ENCODE measurements around the gene PPIP5K2.
A peak's percentile ranks its signal among the peaks of the same experiment; 100 is the strongest.

The PPIP5K2 gene

DNA sequence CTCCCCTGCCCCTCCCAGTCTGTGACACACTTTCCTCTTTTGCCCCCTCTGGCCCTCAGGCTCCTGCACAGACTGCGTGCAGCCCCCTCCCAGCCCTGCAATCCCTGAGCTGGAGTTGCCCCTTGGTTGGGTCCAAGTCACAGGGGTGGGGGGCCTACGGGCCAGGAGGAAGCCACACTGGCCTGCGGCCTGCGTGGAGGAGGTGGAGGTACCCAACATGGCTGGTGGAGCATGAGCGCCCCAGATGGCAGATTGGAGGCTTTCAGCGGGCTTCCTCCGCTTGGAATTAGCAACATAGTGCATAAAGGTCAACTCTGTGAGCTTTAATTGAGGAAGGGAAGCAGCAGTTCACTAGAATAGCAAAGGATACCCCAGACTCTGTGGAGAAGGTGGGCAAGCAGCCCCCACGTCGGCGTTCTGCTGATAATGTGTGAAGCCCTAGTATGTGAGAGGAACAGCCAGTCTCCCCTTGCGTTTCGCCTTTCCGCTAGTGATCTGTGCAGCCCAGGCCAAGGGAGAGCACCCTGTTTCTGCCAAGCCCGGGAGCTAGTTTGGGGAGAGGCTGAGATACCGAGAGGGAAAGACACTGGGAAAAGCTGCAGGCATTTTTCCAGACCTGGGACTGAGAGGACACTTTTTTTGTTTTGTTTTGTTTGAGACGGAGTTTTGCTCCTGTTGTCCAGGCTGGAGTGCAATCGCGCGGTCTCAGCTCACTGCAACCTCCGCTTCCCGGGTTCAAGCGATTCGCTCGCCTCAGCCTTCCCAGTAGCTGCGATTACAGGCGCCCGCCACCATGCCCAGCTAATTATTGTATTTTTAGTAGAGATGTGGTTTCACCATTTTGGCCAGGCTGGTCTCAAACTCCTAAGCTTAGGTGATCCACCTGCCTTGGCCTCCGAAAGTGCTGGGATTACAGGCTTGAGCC, 103.2 kb downstream of the PPIP5K2 start:
- H3K4me1 ChIP-seq (ENCODE audit: control insufficient read depth in 1 of 2, insufficient read depth in 1 of 2, low read depth in 1 of 2, low read length in 1 of 2) = peaks cover 0 to 3% of the 10 kb centered on the region in 2 experiments
- no peaks in the 10 kb centered on the region for H3K9me3 ChIP-seq
- no peak overlapping the region for H3K4me3 ChIP-seq (ENCODE audit: low read depth in 1 of 2, low read length in 1 of 2)
- TF ChIP-seq, protein P1, sequence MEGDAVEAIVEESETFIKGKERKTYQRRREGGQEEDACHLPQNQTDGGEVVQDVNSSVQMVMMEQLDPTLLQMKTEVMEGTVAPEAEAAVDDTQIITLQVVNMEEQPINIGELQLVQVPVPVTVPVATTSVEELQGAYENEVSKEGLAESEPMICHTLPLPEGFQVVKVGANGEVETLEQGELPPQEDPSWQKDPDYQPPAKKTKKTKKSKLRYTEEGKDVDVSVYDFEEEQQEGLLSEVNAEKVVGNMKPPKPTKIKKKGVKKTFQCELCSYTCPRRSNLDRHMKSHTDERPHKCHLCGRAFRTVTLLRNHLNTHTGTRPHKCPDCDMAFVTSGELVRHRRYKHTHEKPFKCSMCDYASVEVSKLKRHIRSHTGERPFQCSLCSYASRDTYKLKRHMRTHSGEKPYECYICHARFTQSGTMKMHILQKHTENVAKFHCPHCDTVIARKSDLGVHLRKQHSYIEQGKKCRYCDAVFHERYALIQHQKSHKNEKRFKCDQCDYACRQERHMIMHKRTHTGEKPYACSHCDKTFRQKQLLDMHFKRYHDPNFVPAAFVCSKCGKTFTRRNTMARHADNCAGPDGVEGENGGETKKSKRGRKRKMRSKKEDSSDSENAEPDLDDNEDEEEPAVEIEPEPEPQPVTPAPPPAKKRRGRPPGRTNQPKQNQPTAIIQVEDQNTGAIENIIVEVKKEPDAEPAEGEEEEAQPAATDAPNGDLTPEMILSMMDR (IDR thresholded peaks at IDR 0.05) = no peak
- no peak overlapping the region for H3K27ac ChIP-seq
- H3K36me3 ChIP-seq = no peaks in the 10 kb centered on the region
- H3K27me3 ChIP-seq = no peaks in the 10 kb centered on the region

DNA sequence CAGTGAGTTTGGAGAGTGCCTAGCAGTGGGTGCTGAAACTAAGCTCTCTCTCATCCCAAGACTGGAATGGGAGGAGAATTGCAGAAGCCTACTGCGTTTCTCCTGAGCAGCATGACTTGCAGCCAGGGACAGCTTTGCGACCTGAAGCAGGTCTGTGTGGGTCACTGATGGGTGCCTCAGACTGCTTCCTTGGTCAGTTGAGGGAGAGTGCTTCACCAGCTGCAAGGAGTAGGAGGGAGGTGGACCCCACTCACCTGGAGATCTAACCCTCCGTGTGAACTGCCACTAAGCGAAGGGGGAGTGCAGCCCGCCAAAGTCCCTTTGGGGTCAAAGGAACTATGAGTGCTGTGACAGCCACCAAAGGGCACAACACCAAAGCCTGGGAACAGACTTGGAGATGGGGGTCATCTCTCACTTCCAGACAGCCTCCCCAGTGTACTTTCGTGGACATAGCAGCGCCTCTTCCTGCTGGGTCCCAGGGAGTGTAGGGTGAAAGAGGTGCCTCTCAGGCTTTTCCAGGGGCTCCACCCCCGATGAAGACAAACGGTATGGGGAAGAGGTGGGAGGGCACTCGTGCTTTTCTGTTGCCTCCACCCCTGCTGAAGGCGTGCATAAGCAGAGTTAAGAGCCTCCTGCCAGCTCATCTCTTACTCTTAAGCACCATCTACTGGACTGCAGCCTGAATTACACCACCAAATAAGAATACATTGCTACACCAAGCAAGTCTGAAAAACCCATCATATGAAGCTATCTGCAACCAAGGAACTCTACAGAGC, 104.2 kb downstream of the PPIP5K2 start:
- TF ChIP-seq, protein P1 (IDR thresholded peaks at IDR 0.05) = peak; percentile 67
- Histone ChIP-seq H3K36me3 (no peaks in the 10 kb centered on the region), H3K27me3 (no peaks in the 10 kb centered on the region), H3K4me1 (ENCODE audit: control insufficient read depth in 1 of 2, insufficient read depth in 1 of 2, low read depth in 1 of 2, low read length in 1 of 2) (peaks cover 0 to 3% of the 10 kb centered on the region in 2 experiments), H3K9me3 (no peaks in the 10 kb centered on the region), H3K4me3 (ENCODE audit: low read depth in 1 of 2, low read length in 1 of 2) (no peak overlapping the region), H3K27ac (no peak overlapping the region)

DNA sequence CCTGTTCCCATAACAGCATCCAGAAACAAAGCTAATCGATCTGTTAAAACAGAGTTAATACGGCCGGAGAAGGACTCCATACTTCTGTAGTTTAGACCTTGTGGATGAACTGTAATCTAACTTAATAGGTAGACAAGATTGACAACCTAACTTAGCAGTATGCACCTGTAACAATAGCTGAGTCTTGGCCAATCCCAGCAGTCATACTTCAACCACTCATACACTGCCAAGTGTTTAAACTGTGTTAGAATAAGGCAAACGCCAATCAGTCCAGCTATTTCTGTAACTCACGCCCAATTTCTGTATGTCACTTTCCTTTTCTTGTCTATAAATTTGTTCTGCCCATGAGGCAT, 104.8 kb downstream of the PPIP5K2 start:
- Histone ChIP-seq H3K4me3 (ENCODE audit: low read depth in 1 of 2, low read length in 1 of 2) (no peak overlapping the region), H3K9me3 (no peaks in the 10 kb centered on the region), H3K27me3 (no peaks in the 10 kb centered on the region), H3K27ac (no peak overlapping the region), H3K4me1 (ENCODE audit: control insufficient read depth in 1 of 2, insufficient read depth in 1 of 2, low read depth in 1 of 2, low read length in 1 of 2) (peaks cover 0 to 3% of the 10 kb centered on the region in 2 experiments), H3K36me3 (no peaks in the 10 kb centered on the region)
- TF ChIP-seq, protein P1 (IDR thresholded peaks at IDR 0.05) = no peak

DNA sequence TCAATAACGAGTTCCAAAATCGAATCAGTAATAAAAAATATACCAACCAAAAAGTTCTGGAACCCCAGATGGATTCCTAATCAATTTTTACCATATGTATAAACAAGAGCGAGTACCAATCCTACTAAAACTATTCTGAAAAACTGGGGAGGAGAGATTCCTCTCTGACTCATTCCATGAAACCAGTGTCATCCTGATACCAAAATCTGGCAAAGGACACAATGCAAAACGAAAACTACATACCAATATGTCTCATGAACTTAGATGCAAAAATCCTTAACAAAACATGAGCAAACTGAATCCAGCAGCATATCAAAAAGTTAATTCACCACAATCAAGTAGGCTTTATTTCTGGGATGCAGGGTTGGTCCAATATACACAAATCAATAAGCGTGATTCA, 108.0 kb downstream of the PPIP5K2 start:
- Histone ChIP-seq H3K4me3 (ENCODE audit: low read depth in 1 of 2, low read length in 1 of 2) (no peak overlapping the region), H3K4me1 (ENCODE audit: control insufficient read depth in 1 of 2, insufficient read depth in 1 of 2, low read depth in 1 of 2, low read length in 1 of 2) (peaks cover 12 to 17% of the 10 kb centered on the region in 2 experiments), H3K27me3 (no peaks in the 10 kb centered on the region), H3K36me3 (no peaks in the 10 kb centered on the region), H3K9me3 (no peaks in the 10 kb centered on the region), H3K27ac (no peak overlapping the region)
- TF ChIP-seq, protein P1 (IDR thresholded peaks at IDR 0.05) = no peak

DNA sequence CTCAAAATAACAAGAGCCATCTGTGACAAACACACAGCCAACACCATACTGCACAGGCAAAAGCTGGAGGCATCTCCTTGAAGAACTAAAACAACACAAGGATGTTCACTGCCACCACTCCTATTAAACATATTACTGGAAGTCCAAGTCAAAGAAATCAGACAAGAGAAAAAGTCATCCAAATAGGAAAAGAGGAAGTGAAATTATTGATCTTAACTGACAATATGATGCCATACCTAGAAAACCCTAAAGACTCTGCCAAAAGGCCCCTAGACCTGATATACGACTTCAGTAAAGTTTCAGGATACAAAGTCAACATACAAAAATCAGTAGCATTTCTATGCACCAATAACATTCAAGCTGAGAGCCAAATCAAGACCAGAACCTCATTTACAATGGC, 108.5 kb downstream of the PPIP5K2 start:
- Histone ChIP-seq H3K36me3 (no peaks in the 10 kb centered on the region), H3K9me3 (no peaks in the 10 kb centered on the region), H3K27me3 (no peaks in the 10 kb centered on the region), H3K27ac (no peak overlapping the region), H3K4me1 (ENCODE audit: control insufficient read depth in 1 of 2, insufficient read depth in 1 of 2, low read depth in 1 of 2, low read length in 1 of 2) (peaks cover 12 to 17% of the 10 kb centered on the region in 2 experiments), H3K4me3 (ENCODE audit: low read depth in 1 of 2, low read length in 1 of 2) (no peak overlapping the region)
- TF ChIP-seq, protein P1 (IDR thresholded peaks at IDR 0.05) = no peak

Data from neutrophil (primary cell).